RPMI7951 (cell line): ENCODE measurements around the gene TAF1B. TPM values are rescaled to one million over a fixed set of nuclear protein-coding genes. Genes with fewer than 3 reads are reported as not detected.
A peak's percentile ranks its signal among the peaks of the same experiment; 100 is the strongest.

ENCODE experiments used
- DNase-seq: peaks from one replicate; pipeline ENCODE4 v3.0.0-alpha.2; 2012; ENCODE audit warnings: low read depth
- total RNA-seq: library from RNA; depleted of rRNA; stranded (reverse); fragments of >200 nt; shearing (Covaris generic); gene quantifications from 2 replicates; pipeline ENCODE4 v1.2.3, GENCODE V29; 2014

TAF1B gene
- total RNA-seq, 1 experiment from 2014 or later: 49.6 TPM

- DNase-seq: no peak
Observed at GRCh38 chr2:9964334-9964980, 121.2 kb downstream of the TAF1B start.

GRCh38 chr2:9965119-9965822 lies 122.0 kb downstream of the TAF1B start:
- no peak for DNase-seq

GRCh38 chr2:9966491-9967022 lies 123.3 kb downstream of the TAF1B start:
- no peak for DNase-seq

GRCh38 chr2:9967053-9967775 lies 123.9 kb downstream of the TAF1B start:
- no peak for DNase-seq

- no peak for DNase-seq
Observed at GRCh38 chr2:9968553-9969497, 125.6 kb downstream of the TAF1B start.

- DNase-seq: no peak
Observed at GRCh38 chr2:9970200-9971044, 127.1 kb downstream of the TAF1B start.

- DNase-seq: no peak
Observed at GRCh38 chr2:9971105-9971818, 128.0 kb downstream of the TAF1B start.

GRCh38 chr2:9971890-9972289 lies 128.6 kb downstream of the TAF1B start:
- DNase-seq: no peak

GRCh38 chr2:9972621-9973479 lies 129.6 kb downstream of the TAF1B start:
- peak; percentile 42 for DNase-seq

- DNase-seq: peak; percentile 49
Observed at GRCh38 chr2:9973690-9974089, 130.4 kb downstream of the TAF1B start.

- DNase-seq: no peak
Observed at GRCh38 chr2:9974343-9974742, 131.1 kb downstream of the TAF1B start.

GRCh38 chr2:9975328-9975727 lies 132.1 kb downstream of the TAF1B start:
- no peak for DNase-seq

- DNase-seq: peak; percentile 97
Observed at GRCh38 chr2:9975805-9976447, 132.7 kb downstream of the TAF1B start.

- no peak for DNase-seq
Observed at GRCh38 chr2:9979977-9980376, 136.7 kb downstream of the TAF1B start.

GRCh38 chr2:9980520-9980919 lies 137.2 kb downstream of the TAF1B start:
- no peak for DNase-seq

GRCh38 chr2:9981655-9982054 lies 138.4 kb downstream of the TAF1B start:
- DNase-seq: no peak

GRCh38 chr2:9982248-9982647 lies 139.0 kb downstream of the TAF1B start:
- peak; percentile 81 for DNase-seq

- no peak for DNase-seq
Observed at GRCh38 chr2:9982891-9983290, 139.6 kb downstream of the TAF1B start.
